Activated gamma-delta T cell treated with anti-CD3 and anti-CD28 coated beads, Interleukin-2, amount 50 U/mL, for 16 hours (primary cell): ENCODE measurements around the gene DLX2.
"Not testable (repeated sequence)": the region's sequence is repeated elsewhere in the genome, so short reads cannot be mapped to it uniquely, and the experiment has no call there.

Experiments
- DNase-seq: peaks from one replicate; pipeline ENCODE4 v3.0.0-alpha.2; 2020; ENCODE audit warnings: low read depth

Gene DLX2

DNA sequence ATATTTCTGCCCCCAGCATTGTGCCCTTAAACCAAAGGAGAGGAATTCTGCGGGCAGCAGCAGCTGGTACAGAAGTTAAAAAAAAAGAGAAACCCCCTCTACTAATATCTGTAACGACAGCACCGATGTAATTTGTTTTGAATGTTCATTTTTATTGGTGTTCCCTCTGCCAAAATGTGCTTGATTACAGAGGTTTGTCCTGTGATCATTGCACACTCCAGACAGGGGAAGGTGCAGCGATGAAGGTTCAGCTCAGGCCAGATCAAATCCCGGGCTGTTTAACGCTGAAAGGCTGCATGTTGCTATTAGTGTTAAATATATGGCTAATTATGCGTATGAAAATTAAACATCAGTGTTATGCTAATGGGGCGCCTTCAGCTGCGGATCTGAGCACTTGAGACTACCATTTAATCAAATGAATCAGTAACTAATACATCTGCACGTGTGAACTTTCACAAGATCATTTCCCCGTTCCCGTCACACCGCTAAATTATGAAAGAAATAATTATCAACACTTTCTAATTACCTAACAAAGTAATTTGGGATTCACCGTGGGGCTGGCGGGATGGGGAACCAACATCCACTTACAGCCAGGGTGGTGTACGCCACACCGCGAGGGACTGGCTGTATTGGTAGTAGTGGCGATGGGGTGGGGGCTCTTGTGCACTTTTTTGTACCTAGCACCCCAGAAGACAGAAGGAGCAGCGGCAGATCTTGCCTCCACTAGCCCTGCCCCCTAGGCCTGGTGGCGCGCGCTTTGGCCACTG lies 18.9 kb downstream of the DLX2 start:
- DNase-seq, result no peak

DNA sequence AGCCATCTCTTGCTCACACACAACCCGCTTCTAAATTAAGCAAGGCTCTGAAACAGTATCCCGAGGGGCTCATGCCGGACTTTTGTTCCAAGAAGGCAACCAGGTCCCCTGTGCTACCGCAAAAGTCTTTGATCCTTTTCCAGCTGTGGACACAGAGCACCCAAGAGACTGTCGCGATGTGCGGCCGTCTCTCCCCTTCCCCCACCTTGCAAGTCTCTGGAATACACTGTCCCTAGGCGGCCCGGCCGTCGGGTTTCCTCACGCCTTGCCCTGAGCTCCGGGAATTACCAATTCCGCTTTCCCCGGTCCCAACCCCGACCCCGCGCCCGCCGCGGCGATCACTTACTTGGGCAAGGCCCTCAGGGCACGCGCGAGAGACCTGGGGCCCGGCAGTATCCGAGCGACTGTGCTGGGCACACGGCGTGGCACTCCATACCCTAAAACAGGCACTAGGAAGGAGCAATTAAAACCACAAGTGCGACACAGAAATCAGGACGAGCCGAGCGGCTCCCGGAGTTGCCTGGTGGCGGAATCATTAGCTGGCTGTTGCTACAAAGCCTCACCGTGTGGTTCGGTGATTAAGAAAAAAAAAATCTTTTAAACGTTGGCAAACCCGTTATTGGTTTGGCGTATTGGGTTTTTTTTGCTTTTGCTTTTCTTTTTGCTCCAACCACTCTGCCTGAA lies 19.6 kb downstream of the DLX2 start:
- DNase-seq, result no peak

DNA sequence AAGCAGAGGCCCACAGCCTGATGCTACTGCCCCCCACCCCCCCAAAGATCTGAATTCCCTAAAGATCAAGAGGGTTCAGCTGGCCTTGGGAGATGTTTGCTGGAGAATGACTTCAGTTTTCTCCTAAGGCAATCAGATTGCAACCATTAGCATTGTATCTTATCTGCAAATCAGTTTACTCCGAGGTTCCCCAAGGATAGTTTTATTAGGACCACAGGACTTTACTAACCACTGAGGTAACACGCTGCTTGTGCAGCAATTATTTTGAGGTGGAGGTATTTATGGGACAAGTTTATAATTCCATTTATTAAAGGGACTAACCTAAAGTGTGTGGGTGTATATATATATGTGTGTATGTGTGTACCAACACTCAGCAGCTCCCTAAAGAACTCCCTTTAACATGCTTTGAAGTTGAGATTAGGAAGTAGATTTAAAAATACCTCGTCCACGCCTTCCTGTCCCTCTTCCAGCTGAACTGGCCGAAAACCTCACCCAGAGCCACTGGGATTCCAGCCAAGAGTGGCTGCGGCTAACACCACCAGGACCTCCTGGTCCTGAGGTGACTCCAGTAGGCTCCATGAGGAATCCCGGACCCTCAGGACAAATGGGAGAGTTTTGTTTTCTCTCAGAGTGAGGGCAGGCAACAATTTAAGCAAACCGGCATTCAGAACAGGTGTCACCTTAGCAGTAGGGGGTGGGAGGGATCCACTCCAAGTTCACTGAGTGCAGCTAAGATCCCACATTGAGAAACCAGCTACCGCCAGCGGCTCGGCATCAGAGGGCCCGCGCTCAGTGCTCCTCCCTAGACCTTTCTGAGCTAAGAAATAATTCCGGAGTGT lies 20.4 kb downstream of the DLX2 start:
- DNase-seq, result no peak

DNA sequence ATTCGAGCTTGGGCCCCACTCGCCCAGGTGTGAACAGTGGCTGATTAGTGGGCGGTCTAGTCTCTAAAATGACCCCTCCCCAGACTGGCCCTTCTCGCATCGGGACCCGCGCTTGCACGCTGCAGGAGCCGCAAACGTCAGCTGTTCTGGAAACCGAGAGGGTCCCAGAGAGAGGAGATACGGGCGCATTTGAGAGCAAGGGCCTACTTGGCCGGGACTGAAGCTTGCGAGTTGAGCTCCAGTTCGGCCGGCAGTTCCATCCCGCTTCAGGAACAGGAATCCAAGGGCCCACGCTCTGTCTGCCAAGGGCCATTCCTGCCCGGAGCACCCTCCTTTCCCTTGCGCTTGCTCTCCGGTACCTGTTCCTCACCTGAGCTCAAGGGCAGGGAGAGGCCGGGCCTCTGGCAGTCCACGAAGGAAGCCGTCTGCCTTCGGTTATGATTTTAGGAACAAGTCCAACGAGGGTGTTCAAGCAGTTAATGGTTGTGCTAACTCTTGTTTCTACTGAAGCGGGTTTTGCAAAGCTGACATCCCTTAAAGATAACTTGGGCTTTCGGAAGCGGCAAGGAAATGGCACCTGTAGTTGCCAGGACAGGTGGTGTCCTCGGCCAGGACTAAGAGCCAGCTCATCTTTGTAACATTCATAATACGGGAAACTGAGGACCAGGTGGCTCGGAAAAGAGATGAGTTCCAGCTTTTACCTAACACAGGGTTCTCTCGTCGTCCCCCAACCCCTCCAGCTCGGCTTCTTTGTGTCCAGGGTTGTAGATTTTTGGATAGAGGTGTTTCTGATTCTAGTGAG lies 21.3 kb downstream of the DLX2 start:
- no peak for DNase-seq

DNA sequence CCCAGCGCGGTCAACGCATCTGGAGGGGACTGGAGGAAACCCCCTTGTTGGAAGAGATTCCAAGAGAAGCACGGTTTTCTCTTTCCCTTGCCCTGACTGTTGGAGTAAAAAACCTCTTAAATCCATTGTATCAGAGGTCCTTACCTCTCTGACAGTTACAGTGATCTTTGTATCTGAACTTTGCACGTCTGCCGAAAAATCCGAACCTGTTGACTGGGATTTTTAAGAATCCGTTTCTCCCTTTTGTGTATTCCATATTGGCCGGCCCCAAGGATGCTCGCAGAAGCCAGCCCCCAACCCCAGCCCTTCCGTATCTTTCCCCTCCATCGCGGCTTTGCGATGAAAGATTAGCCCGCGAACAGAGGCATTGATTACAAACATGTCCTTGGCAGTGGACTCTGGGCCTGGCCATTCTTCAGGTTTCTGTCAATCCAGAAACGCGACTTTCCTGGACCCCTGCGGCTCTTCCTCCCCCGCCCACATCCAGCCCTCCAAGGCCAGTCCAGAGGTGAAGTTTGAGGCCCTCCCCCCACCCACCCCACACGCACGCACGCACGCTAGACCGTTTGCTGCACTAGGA lies 22.0 kb downstream of the DLX2 start:
- DNase-seq, result no peak

DNA sequence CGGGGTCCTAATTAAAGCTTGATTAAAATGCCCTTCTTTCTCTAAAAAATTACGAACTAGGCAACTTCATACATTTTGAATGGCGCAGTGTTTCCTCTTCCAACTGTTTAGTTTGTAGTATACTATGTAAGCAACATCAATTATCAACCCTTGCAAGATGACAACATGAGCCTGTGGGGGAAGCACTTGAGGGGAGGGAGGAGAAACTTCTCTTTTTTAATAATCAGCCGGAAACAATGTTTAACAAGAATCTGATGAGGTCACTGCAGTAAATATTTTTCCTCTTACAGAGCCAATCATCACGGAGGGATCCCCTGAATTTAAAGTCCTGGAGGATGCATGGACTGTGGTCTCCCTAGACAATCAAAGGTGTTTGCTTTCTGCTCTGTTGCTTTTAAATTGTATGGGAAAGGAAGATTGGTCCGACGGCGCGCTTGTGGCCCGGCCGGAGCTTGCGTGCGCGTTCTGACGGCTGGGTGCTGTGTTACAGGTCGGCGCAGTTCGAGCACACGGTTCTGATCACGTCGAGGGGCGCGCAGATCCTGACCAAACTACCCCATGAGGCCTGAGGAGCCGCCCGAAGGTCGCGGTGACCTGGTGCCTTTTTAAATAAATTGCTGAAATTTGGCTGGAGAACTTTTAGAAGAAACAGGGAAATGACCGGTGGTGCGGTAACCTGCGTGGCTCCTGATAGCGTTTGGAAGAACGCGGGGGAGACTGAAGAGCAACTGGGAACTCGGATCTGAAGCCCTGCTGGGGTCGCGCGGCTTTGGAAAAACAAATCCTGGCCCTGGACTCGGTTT lies 22.7 kb downstream of the DLX2 start:
- no peak for DNase-seq

DNA sequence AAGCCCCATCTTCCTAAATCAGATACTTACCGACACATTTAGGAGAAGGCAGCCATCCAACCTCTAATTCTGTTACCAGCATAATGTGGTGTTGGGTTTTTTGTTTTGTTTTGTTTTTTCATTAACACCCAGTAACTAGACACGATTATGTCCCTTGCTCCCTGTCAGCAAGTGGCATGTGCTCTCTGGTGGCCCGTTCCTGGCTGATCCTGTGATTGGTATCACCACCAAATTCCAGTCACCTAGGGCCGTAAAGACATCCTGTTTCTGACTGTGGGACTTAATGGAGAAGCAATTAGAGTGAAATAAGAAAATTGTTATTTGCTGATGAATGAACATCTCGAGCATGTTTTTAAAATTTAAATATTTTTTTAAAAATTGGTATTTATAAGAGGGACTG lies 23.3 kb downstream of the DLX2 start:
- no peak for DNase-seq

DNA sequence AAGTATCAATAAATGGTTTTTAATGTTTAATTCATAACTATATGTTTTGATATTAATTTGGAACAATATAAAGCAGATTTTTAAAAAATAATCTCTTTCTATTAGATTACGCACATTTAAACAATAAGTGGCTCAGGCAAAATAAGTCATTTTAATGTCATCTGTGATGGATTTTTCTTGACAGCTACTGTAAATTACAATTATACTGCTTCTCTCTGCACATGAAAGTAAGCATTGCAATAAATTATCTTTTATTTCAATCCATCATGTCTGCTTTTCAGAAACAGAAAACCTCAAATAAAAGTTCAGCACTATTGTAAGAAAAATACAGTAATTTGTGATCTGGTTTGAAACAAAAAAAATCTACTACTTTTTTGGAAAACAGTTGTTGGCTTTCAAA lies 28.4 kb downstream of the DLX2 start:
- no peak for DNase-seq

DNA sequence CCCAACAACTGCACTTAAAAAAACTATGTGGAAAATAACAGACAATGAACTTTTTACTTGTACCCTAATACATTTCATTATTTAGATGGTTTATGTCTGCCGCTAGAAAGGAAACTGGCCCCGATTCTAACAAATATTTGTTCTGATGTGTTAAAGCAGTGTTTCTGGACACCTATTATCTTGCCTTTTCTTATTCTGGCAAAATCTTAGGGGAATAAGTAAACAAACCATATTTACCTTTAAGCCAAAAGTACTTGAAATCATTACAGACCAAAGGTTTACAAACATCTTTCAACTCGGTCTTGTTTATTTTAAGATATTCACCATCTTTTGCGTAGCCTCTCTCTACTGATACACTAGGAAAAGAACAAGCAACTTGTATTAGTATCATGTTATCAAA lies 29.2 kb downstream of the DLX2 start:
- no peak for DNase-seq

DNA sequence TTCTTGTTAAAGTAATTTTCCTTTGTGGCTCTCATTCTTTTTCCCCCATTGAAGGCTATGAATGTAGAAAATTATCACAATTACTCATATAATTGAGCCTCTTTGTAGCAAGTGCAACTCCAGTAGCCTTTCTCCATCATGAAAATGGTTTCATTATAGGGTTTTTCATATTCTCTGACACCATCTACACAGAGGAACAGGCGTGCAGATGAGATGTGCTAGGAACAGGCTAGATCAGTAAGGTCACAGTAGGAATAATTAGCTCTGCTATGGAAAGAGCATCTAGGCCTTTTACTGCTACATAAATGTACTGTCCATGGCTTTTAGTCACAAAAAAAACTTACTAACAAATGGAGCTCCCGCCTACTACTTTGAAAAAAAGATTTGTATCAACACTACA lies 30.0 kb downstream of the DLX2 start:
- DNase-seq, result no peak

DNA sequence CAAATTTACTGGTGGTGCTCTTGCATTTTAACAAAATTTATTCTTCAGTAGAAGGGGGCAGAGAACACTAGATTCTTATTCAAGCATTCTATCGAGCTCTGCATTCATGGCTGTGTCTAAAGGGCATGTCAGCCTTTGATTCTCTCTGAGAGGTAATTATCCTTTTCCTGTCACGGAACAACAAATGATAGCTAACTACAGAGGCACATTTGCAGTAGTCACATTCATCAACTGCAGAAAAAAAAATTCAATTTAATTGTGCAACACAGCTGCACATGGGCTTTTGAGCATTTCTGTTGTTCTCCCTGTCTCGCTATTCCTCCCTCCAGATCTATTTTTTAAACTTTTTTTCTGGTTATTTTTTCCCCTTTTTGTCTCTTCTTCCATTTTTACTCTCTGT lies 30.4 kb downstream of the DLX2 start:
- DNase-seq, result no peak

DNA sequence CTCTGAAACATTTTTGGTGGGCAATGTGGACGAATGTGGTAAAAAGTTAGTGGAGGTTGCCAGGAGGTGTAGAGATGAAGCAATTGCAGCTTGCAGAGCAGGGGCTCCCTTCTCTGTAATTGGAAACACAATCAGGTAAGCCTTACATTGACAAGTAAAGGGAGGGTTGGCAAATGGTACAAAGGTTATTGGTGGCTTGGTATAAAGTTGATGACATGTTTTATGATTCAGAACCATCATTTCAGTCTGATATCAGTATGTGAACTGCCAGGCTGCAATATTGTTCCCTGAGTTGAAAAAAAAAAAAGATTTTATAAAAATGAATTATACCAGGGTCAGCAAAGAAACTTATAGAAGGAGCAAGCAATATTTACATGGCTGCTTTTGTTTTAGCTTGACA lies 31.8 kb downstream of the DLX2 start:
- no peak for DNase-seq

- not testable (repeated sequence) for DNase-seq
Measured at GRCh38 chr2:172067905-172068304, 34.8 kb downstream of the DLX2 start.

DNA sequence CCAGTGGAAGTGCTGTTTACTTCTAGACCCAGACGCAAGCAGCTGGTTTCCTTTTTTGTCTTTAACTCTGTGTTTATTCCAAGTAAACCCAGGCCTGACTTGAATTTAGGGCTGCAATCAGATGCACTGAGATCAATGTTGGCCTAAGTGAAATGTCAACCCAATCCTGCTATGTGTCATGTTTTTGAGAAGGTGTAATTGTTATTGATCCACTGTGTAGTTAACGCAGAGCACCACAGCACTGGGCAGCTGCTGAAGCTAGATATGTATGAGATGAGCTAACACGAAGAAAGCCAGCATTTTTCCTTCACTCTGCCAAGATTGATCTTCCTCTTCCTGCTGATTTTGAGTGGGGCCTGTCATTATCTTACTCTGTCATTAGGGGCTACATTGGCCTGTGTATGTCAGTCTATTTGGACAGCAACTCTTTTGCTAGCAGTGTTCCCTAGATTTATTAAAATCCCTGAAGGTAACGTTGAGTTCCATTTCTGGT lies 36.3 kb downstream of the DLX2 start:
- DNase-seq, result no peak

DNA sequence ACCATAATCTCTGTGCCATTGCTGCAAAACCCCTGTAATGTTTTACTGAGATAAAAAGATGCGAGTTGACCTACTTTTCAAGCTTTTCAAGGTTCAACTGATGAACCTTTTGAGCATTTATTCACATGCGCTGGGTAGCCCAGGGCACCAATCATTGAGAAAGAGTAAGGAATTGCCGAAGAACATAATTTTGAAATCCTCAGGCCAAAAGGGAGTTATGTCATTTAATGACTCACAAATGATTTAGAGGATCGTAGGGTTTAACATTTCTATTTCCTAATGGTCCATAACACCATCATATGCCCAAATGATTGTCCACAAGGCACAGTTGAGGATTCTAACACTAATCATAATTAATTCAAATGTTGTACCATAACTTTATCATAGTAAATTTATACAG lies 37.6 kb downstream of the DLX2 start:
- no peak for DNase-seq

GRCh38 chr2:172063446-172063845 lies 39.3 kb downstream of the DLX2 start:
- no peak for DNase-seq

DNA sequence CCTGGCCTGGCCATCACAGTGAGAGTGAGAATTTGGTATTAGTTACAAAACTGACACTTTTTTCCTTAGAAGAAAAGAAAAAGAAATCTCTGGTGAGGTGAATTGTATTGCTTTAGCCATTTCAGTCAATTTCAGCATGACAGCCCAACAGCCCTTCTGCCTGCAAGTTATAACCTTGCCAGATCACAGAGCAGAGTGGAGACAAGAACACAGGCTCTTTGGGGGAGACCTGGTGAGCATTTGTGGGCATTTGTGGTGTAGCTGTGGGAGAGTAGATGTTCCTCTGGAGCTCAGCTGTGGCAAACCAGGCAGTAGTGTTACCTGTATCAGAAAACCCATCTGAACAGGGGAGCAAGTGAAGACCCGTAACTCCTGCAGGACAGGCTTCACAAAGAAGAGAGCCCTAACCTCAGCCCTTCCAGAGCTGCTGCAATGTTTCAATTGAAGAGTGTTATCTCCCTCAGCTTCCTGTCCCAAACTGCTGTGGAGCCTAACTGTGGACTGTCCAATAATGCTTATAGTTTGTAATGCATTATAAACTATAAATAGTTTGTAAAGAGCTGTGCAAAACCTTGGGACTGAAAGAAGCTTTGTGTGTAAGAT lies 40.2 kb downstream of the DLX2 start:
- DNase-seq, result no peak

DNA sequence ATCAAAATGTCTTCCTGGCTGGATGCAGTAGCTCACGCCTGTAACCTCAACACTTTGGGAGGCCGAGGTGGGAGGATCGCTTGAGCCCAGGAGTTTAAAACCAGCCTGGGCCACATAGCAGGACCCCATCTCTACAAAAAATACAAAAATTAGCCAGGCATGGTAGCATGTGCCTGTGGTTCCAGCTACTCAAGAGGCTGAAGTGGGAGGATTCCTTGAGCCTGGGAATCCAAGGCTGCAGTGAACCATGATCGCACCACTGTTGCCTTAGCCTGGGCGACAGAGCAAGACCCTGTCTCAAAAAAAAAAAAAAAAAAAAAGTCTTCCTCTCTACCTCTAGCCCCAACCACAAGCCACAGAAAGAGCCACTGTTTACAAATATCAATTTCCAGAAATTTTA lies 42.6 kb downstream of the DLX2 start:
- not testable (repeated sequence) for DNase-seq

- no peak for DNase-seq
Measured at GRCh38 chr2:172058660-172059059, 44.0 kb downstream of the DLX2 start.

GRCh38 chr2:172056293-172056692 lies 46.4 kb downstream of the DLX2 start:
- DNase-seq, result no peak
